Left ventricle myocardium inferior (tissue), 1 donor: Measurements from ENCODE around the gene IKZF3. TPM values are rescaled to one million over a fixed set of nuclear protein-coding genes. Genes with fewer than 3 reads are reported as not detected.

Experiments used
- DNase-seq: peaks from one replicate; pipeline ENCODE4 v3.0.0-alpha.2; 2020
- H3K27ac ChIP-seq: fragments of 200-600 bp; replicated peaks from 2 replicates; pipeline ENCODE4 v1.8.0; 2021
- H3K27me3 ChIP-seq: fragments of 200-600 bp; 2 replicates; pipeline ENCODE4 v1.8.0; 2021; ENCODE audit warnings: low read depth
- H3K36me3 ChIP-seq: fragments of 200-600 bp; 2 replicates; pipeline ENCODE4 v1.8.0; 2021
- H3K4me1 ChIP-seq: fragments of 200-600 bp; 2 replicates; pipeline ENCODE4 v1.8.0; 2021
- H3K4me3 ChIP-seq: fragments of 200-600 bp; 2 replicates; pipeline ENCODE4 v1.8.0; 2021; ENCODE audit warnings: mild to moderate bottlenecking, moderate library complexity
- H3K9me3 ChIP-seq: fragments of 200-600 bp; replicated peaks from 2 replicates; pipeline ENCODE4 v1.8.0; 2021
- CTCF ChIP-seq: fragments of 200-600 bp; IDR thresholded peaks from 2 replicates; pipeline ENCODE4 v1.8.0; 2021; ENCODE audit warnings: antibody characterized with exemption, mild to moderate bottlenecking, borderline replicate concordance
- intact Hi-C: fragments of 100-400 bp; cut with micrococcal nuclease; formaldehyde crosslinking; loops from one replicate; pipeline ENCODE4 v1.11.0; 2022
- total RNA-seq: library from RNA; stranded (reverse); fragmentation: NEBNext Ultra II Directional; extraction: Animal tissue kit (Norgen Biotek cat#: 25700); gene quantifications from one replicate; pipeline ENCODE4 v1.2.1, GENCODE V29; 2021
- donor health status: DM: no; HTN: yes; CAD: no; lungs with severe emphysema.

The IKZF3 gene
- total RNA-seq, 1 donor from 2014 or later, result 0.16 TPM

DNA sequence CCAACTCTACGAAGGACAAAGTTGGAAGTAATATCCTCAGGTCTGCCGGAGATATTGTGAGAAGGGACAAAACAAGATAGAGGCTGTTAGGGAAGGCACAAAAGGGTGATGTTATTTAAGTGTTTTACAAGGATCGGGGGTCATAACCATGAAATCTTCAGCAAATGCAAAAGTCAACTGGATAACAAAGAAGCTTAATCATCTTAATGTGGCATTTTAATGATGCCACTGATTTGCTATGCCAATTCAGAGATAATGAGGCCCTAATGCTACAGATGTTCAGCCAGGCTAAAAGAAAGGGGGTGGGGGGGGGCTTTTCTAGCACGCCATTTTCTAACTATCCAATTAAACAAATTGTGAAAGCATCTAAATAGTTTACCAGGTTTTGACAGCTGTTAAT is 63.1 kb downstream of the IKZF3 start:
- H3K4me3 ChIP-seq, result no peak overlapping the region
- TF ChIP-seq CTCF, result no peak
- no peaks in the 10 kb centered on the region for H3K4me1 ChIP-seq
- intact Hi-C loops, result no loop called here
- peaks cover 11% of the 10 kb centered on the region for H3K27me3 ChIP-seq
- no peaks in the 10 kb centered on the region for H3K36me3 ChIP-seq
- H3K27ac ChIP-seq, result no peak overlapping the region
- no peak for DNase-seq
- no peaks in the 10 kb centered on the region for H3K9me3 ChIP-seq

DNA sequence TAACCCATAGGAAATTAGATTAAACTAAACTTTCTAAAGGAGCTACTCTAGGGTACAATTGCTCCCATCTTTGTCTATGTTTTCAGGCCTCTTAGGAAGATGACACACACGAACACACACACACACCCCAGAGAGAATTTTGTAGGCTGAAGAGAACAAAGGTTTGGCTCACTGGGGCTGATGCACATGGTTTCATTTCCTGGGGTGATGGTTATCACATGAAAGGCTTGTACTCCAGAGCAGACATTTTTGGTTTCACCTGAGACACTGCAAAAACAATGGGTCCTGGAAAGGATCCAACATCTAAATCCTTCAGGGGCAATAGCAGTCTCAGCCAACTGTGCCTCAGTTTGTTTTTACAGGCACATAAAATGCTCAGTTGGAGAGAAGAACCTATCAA is 63.6 kb downstream of the IKZF3 start:
- no peak for TF ChIP-seq CTCF

GRCh38 chr17:39799395-39799794 is 64.7 kb downstream of the IKZF3 start:
- Histone ChIP-seq H3K4me1 (no peaks in the 10 kb centered on the region), H3K4me3 (no peak overlapping the region), H3K36me3 (no peaks in the 10 kb centered on the region), H3K27ac (no peak overlapping the region), H3K27me3 (peaks cover 16% of the 10 kb centered on the region), H3K9me3 (no peaks in the 10 kb centered on the region)
- no peak for DNase-seq
- intact Hi-C loops, result no loop called here
- TF ChIP-seq CTCF, result no peak

More for the DNA sequence above, 63.6 kb downstream of the IKZF3 start:
- H3K36me3 ChIP-seq, result no peaks in the 10 kb centered on the region
- H3K4me3 ChIP-seq, result no peak overlapping the region
- H3K27me3 ChIP-seq, result peaks cover 9% of the 10 kb centered on the region
- no peak overlapping the region for H3K27ac ChIP-seq
- no peaks in the 10 kb centered on the region for H3K4me1 ChIP-seq
- intact Hi-C loops, result no loop called here
- no peak for DNase-seq
- H3K9me3 ChIP-seq, result no peaks in the 10 kb centered on the region

GRCh38 chr17:39794249-39794970 is 69.7 kb downstream of the IKZF3 start:
- no peak for DNase-seq
- intact Hi-C loops, result no loop called here
- H3K4me3 ChIP-seq, result no peak overlapping the region
- no peaks in the 10 kb centered on the region for H3K36me3 ChIP-seq
- no peaks in the 10 kb centered on the region for H3K9me3 ChIP-seq
- H3K4me1 ChIP-seq, result no peaks in the 10 kb centered on the region
- no peak overlapping the region for H3K27ac ChIP-seq
- no peak for TF ChIP-seq CTCF
- peaks cover 60% of the 10 kb centered on the region for H3K27me3 ChIP-seq

DNA sequence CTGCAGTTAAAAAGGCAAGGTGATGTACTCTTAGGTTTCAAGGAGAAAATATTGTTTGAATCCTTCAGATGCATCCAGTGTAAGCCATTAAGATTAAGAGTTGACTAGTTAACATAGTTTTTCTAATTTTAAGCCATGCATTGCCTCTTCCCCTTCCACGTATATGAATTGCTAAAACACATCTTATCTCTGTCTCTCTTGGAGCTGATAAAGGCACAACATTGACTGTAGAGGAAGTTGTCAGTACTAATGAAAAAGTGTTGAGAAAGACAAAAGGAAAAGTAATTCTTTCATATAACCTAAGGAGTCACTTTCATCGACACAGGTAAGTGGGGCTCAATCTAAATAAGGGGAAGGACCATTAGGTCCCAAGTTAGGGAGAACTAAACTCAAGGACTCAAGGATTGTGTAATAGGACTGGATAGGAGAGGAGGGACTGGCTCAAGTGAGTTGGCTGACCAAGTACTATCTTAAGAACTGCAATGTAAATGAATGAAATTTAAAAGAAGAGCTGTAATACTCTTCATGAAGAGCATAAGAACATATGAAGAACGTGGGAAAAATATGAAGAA is 70.7 kb downstream of the IKZF3 start:
- Histone ChIP-seq H3K4me3 (no peak overlapping the region), H3K4me1 (no peaks in the 10 kb centered on the region), H3K9me3 (no peaks in the 10 kb centered on the region), H3K36me3 (no peaks in the 10 kb centered on the region), H3K27ac (no peak overlapping the region), H3K27me3 (peaks cover 67% of the 10 kb centered on the region)
- no peak for DNase-seq
- TF ChIP-seq CTCF, result no peak
- intact Hi-C loops, result no loop called here
